ENCODE data around the gene EXOC2.
"Not testable (repeated sequence)": the region's sequence is repeated elsewhere in the genome, so short reads cannot be mapped to it uniquely, and the experiment has no call there.

DNA sequence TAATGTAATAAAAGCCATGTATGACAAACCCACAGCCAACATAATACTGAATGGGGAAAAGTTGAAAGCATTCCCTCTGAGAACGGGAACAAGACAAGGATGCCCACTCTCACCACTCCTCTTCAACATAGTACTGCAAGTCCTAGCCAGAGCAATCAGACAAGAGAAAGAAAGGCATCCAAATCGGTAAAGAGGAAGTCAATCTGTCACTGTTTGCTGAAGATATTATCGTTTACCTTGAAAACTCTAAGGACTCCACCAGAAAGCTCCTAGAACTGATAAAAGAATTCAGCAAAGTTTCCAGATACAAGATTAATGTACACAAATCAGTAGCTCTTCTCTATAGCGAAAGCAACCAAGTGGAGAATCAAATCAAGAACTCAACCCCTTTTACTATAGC is 29.2 kb downstream of the EXOC2 start:
- TF ChIP-seq EZH2 (IDR thresholded peaks at IDR 0.05); POLR2AphosphoS5 (IDR thresholded peaks at IDR 0.05; ENCODE audit: borderline replicate concordance, low read depth, low read length): not testable (repeated sequence)

All from SK-N-MC (cell line).